Stimulated activated naive CD8-positive, alpha-beta T cell treated with anti-CD3 and anti-CD28 coated beads, Interleukin-15, amount 100 ng/mL, for 72 hours (primary cell): ENCODE measurements around the gene HEXIM1.

Experiments
- ATAC-seq: fragments of 150-1000 bp; cut with Tn5 transposase; 2 replicates; pipeline ENCODE4 v1.10.0; 2021; ENCODE audit warnings: mild to moderate bottlenecking, moderate library complexity
- DNase-seq, 2 donors: peaks; one replicate each; pipeline ENCODE4 v3.0.0; 2021 to 2022
- H3K27ac Mint-ChIP-seq, 2 donors: one replicate each; pipeline ENCODE4 v1.8.0; 2022; ENCODE audit warnings: mild to moderate bottlenecking in 2 of 2, mixed read lengths in 2 of 2, moderate library complexity in 2 of 2
- H3K27me3 Mint-ChIP-seq: one replicate; pipeline ENCODE4 v1.8.0; 2022; ENCODE audit warnings: mixed read lengths
- H3K4me1 Mint-ChIP-seq: one replicate; pipeline ENCODE4 v1.8.0; 2022; ENCODE audit warnings: mild to moderate bottlenecking, mixed read lengths
- H3K4me3 Mint-ChIP-seq, 2 donors: one replicate each; pipeline ENCODE4 v1.8.0; 2022; ENCODE audit warnings: mild to moderate bottlenecking in 2 of 2, mixed read lengths in 2 of 2, moderate library complexity in 1 of 2
- H3K9me3 Mint-ChIP-seq, 2 donors: one replicate each; pipeline ENCODE4 v1.8.0; 2022; ENCODE audit warnings: mixed read lengths in 2 of 2

HEXIM1 gene

GRCh38 chr17:45164734-45165269 lies 16.5 kb downstream of the HEXIM1 start:
- DNase-seq (no peak), ATAC-seq (no peak)
- Mint-ChIP-seq H3K4me1 (peaks cover 23% of the 10 kb centered on the region), H3K27ac (no peak overlapping the region), H3K4me3 (no peak overlapping the region), H3K9me3 (no peaks in the 10 kb centered on the region), H3K27me3 (no peaks in the 10 kb centered on the region)

GRCh38 chr17:45168991-45169752 lies 20.9 kb downstream of the HEXIM1 start:
- no peak overlapping the region for H3K27ac Mint-ChIP-seq
- no peak overlapping the region for H3K4me3 Mint-ChIP-seq
- no peak for DNase-seq
- H3K27me3 Mint-ChIP-seq = no peaks in the 10 kb centered on the region
- no peaks in the 10 kb centered on the region for H3K9me3 Mint-ChIP-seq
- H3K4me1 Mint-ChIP-seq = peaks cover 47% of the 10 kb centered on the region
- ATAC-seq = no peak

- peak overlapping the region; percentile 47 to 72 for H3K4me3 Mint-ChIP-seq
- H3K4me1 Mint-ChIP-seq = peaks cover 38% of the 10 kb centered on the region
- DNase-seq (no peak), ATAC-seq (no peak)
- H3K27me3 Mint-ChIP-seq = no peaks in the 10 kb centered on the region
- H3K9me3 Mint-ChIP-seq = no peaks in the 10 kb centered on the region
- H3K27ac Mint-ChIP-seq = peak overlapping the region; percentile 60 to 93
These were observed 22.1 kb downstream of the HEXIM1 start for GRCh38 chr17:45170280-45170930.

- Mint-ChIP-seq H3K4me3 (peak overlapping the region; percentile 47 to 72), H3K9me3 (no peaks in the 10 kb centered on the region), H3K27ac (peak overlapping the region; percentile 82 to 93), H3K27me3 (no peaks in the 10 kb centered on the region), H3K4me1 (peaks cover 42% of the 10 kb centered on the region)
- DNase-seq (no peak), ATAC-seq (no peak)
These were observed 22.7 kb downstream of the HEXIM1 start for GRCh38 chr17:45170931-45171337.

GRCh38 chr17:45171338-45172231 lies 23.3 kb downstream of the HEXIM1 start:
- Mint-ChIP-seq H3K4me3 (peak overlapping the region; percentile 84 to 88), H3K27me3 (no peaks in the 10 kb centered on the region), H3K27ac (peak overlapping the region; percentile 93 to 94), H3K4me1 (peaks cover 43% of the 10 kb centered on the region), H3K9me3 (no peaks in the 10 kb centered on the region)
- DNase-seq = no peak
- no peak for ATAC-seq

GRCh38 chr17:45172232-45172540 lies 23.9 kb downstream of the HEXIM1 start:
- no peak for ATAC-seq
- Mint-ChIP-seq H3K27me3 (no peaks in the 10 kb centered on the region), H3K9me3 (no peaks in the 10 kb centered on the region), H3K27ac (peak overlapping the region; percentile 93 to 94), H3K4me3 (peak overlapping the region; percentile 84 to 88), H3K4me1 (peaks cover 43% of the 10 kb centered on the region)
- DNase-seq = no peak

GRCh38 chr17:45172541-45173286 lies 24.4 kb downstream of the HEXIM1 start:
- Mint-ChIP-seq H3K9me3 (no peaks in the 10 kb centered on the region), H3K4me1 (peaks cover 43% of the 10 kb centered on the region), H3K27ac (peak overlapping the region; percentile 93 to 94), H3K27me3 (no peaks in the 10 kb centered on the region), H3K4me3 (peak overlapping the region; percentile 84 to 88)
- DNase-seq (peak; percentile 54 to 74), ATAC-seq (peak; percentile 88)

- ATAC-seq (no peak), DNase-seq (no peak)
- no peak overlapping the region for H3K27ac Mint-ChIP-seq
- H3K4me3 Mint-ChIP-seq = no peak overlapping the region
- no peaks in the 10 kb centered on the region for H3K9me3 Mint-ChIP-seq
- peaks cover 35% of the 10 kb centered on the region for H3K4me1 Mint-ChIP-seq
- no peaks in the 10 kb centered on the region for H3K27me3 Mint-ChIP-seq
These were observed 27.5 kb downstream of the HEXIM1 start for GRCh38 chr17:45175759-45176115.

GRCh38 chr17:45177563-45177962 lies 29.3 kb downstream of the HEXIM1 start:
- Mint-ChIP-seq H3K27me3 (no peaks in the 10 kb centered on the region), H3K4me3 (no peak overlapping the region), H3K27ac (no peak overlapping the region), H3K4me1 (peaks cover 16% of the 10 kb centered on the region), H3K9me3 (no peaks in the 10 kb centered on the region)
- no peak for DNase-seq
- no peak for ATAC-seq

- no peaks in the 10 kb centered on the region for H3K27me3 Mint-ChIP-seq
These were observed 35.9 kb downstream of the HEXIM1 start for GRCh38 chr17:45184144-45184543.

GRCh38 chr17:45186801-45187354 lies 38.6 kb downstream of the HEXIM1 start:
- DNase-seq (no peak), ATAC-seq (no peak)
- no peaks in the 10 kb centered on the region for H3K9me3 Mint-ChIP-seq
- H3K4me1 Mint-ChIP-seq = no peaks in the 10 kb centered on the region
- H3K4me3 Mint-ChIP-seq = no peak overlapping the region
- H3K27ac Mint-ChIP-seq = no peak overlapping the region
- H3K27me3 Mint-ChIP-seq = no peaks in the 10 kb centered on the region

More at GRCh38 chr17:45184144-45184543, 35.9 kb downstream of the HEXIM1 start:
- Mint-ChIP-seq H3K4me1 (no peaks in the 10 kb centered on the region), H3K9me3 (no peaks in the 10 kb centered on the region), H3K27ac (no peak overlapping the region), H3K4me3 (no peak overlapping the region)
- ATAC-seq (no peak), DNase-seq (no peak)

GRCh38 chr17:45189009-45189408 lies 40.7 kb downstream of the HEXIM1 start:
- ATAC-seq (no peak), DNase-seq (no peak)
- H3K9me3 Mint-ChIP-seq = no peaks in the 10 kb centered on the region
- no peak overlapping the region for H3K27ac Mint-ChIP-seq
- H3K4me1 Mint-ChIP-seq = no peaks in the 10 kb centered on the region
- no peak overlapping the region for H3K4me3 Mint-ChIP-seq
- H3K27me3 Mint-ChIP-seq = no peaks in the 10 kb centered on the region

- H3K4me1 Mint-ChIP-seq = no peaks in the 10 kb centered on the region
- H3K27me3 Mint-ChIP-seq = no peaks in the 10 kb centered on the region
- ATAC-seq (no peak), DNase-seq (no peak)
- H3K27ac Mint-ChIP-seq = no peak overlapping the region
- no peak overlapping the region for H3K4me3 Mint-ChIP-seq
- H3K9me3 Mint-ChIP-seq = no peaks in the 10 kb centered on the region
These were observed 42.4 kb downstream of the HEXIM1 start for GRCh38 chr17:45190503-45191255.

- ATAC-seq (no peak), DNase-seq (no peak)
- Mint-ChIP-seq H3K4me1 (peaks cover 13% of the 10 kb centered on the region), H3K9me3 (no peaks in the 10 kb centered on the region), H3K27ac (no peak overlapping the region), H3K4me3 (no peak overlapping the region), H3K27me3 (no peaks in the 10 kb centered on the region)
These were observed 47.1 kb downstream of the HEXIM1 start for GRCh38 chr17:45195424-45195823.
